D341Med (cell line): Measurements from ENCODE around the gene SUMO1.

ENCODE experiments used
- DNase-seq: peaks from one replicate; pipeline ENCODE4 v3.0.0; 2012; ENCODE audit warnings: low spot score

Gene SUMO1

GRCh38 chr2:202196727-202197126 lies 41.7 kb downstream of the SUMO1 start:
- no peak for DNase-seq

- DNase-seq, result no peak
Measured at GRCh38 chr2:202194418-202194817, 44.0 kb downstream of the SUMO1 start.

GRCh38 chr2:202193881-202194353 lies 44.5 kb downstream of the SUMO1 start:
- DNase-seq, result no peak

GRCh38 chr2:202193305-202193704 lies 45.1 kb downstream of the SUMO1 start:
- no peak for DNase-seq

- no peak for DNase-seq
Measured at GRCh38 chr2:202187570-202187969, 50.8 kb downstream of the SUMO1 start.

- no peak for DNase-seq
Measured at GRCh38 chr2:202186641-202187202, 51.7 kb downstream of the SUMO1 start.

- DNase-seq, result peak; percentile 74
Measured at GRCh38 chr2:202185156-202185555, 53.2 kb downstream of the SUMO1 start.

GRCh38 chr2:202184557-202184956 lies 53.8 kb downstream of the SUMO1 start:
- no peak for DNase-seq

GRCh38 chr2:202178346-202178958 lies 59.9 kb downstream of the SUMO1 start:
- peak; percentile 50 for DNase-seq

GRCh38 chr2:202172439-202173211 lies 65.8 kb downstream of the SUMO1 start:
- no peak for DNase-seq

- DNase-seq, result no peak
Measured at GRCh38 chr2:202171241-202171825, 67.1 kb downstream of the SUMO1 start.

- no peak for DNase-seq
Measured at GRCh38 chr2:202169832-202170424, 68.5 kb downstream of the SUMO1 start.

- no peak for DNase-seq
Measured at GRCh38 chr2:202169131-202169530, 69.3 kb downstream of the SUMO1 start.

- DNase-seq, result no peak
Measured at GRCh38 chr2:202165945-202166344, 72.5 kb downstream of the SUMO1 start.

GRCh38 chr2:202165208-202165607 lies 73.2 kb downstream of the SUMO1 start:
- DNase-seq, result no peak

- DNase-seq, result no peak
Measured at GRCh38 chr2:202164411-202164810, 74.0 kb downstream of the SUMO1 start.

- peak; percentile 38 for DNase-seq
Measured at GRCh38 chr2:202161151-202161835, 77.1 kb downstream of the SUMO1 start.

- DNase-seq, result no peak
Measured at GRCh38 chr2:202158796-202159195, 79.6 kb downstream of the SUMO1 start.

- DNase-seq, result no peak
Measured at GRCh38 chr2:202157211-202157990, 81.0 kb downstream of the SUMO1 start.
